Measurements from ENCODE around the gene SPAG16.

DNA sequence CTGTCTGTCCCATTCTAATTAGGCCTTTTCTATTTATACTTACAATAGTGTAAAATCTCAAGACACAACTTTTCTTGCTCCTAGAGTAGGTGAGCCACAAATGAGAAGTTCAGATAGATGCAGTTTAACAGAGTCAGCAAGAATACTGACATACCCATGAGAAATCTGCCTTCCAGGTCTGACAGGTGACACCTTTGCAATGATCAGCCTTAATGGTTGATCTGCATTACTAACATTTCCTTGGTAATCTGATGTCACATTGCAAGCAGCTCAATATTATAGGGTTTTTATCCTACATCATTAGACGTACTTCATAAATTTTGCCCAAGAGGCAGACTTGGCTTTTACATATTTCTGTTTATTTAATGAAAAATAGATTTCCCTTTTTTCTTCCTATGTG, 767.3 kb downstream of the SPAG16 start:
- no peak for TF ChIP-seq POLR2AphosphoS5 (IDR thresholded peaks at IDR 0.05)
- TF ChIP-seq, protein P1, sequence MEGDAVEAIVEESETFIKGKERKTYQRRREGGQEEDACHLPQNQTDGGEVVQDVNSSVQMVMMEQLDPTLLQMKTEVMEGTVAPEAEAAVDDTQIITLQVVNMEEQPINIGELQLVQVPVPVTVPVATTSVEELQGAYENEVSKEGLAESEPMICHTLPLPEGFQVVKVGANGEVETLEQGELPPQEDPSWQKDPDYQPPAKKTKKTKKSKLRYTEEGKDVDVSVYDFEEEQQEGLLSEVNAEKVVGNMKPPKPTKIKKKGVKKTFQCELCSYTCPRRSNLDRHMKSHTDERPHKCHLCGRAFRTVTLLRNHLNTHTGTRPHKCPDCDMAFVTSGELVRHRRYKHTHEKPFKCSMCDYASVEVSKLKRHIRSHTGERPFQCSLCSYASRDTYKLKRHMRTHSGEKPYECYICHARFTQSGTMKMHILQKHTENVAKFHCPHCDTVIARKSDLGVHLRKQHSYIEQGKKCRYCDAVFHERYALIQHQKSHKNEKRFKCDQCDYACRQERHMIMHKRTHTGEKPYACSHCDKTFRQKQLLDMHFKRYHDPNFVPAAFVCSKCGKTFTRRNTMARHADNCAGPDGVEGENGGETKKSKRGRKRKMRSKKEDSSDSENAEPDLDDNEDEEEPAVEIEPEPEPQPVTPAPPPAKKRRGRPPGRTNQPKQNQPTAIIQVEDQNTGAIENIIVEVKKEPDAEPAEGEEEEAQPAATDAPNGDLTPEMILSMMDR (IDR thresholded peaks at IDR 0.05 in 8 of 11, conservative IDR thresholded peaks at IDR 0.05 in 3 of 11), result no peak

Data from spleen (tissue), 7 donors.